NCI-H226 (cell line): Measurements from ENCODE around the gene TSPYL6.
A peak's percentile ranks its signal among the peaks of the same experiment; 100 is the strongest.

Experiments used
- DNase-seq: peaks from one replicate; pipeline ENCODE4 v3.0.0-alpha.2; 2015

The TSPYL6 gene

DNA sequence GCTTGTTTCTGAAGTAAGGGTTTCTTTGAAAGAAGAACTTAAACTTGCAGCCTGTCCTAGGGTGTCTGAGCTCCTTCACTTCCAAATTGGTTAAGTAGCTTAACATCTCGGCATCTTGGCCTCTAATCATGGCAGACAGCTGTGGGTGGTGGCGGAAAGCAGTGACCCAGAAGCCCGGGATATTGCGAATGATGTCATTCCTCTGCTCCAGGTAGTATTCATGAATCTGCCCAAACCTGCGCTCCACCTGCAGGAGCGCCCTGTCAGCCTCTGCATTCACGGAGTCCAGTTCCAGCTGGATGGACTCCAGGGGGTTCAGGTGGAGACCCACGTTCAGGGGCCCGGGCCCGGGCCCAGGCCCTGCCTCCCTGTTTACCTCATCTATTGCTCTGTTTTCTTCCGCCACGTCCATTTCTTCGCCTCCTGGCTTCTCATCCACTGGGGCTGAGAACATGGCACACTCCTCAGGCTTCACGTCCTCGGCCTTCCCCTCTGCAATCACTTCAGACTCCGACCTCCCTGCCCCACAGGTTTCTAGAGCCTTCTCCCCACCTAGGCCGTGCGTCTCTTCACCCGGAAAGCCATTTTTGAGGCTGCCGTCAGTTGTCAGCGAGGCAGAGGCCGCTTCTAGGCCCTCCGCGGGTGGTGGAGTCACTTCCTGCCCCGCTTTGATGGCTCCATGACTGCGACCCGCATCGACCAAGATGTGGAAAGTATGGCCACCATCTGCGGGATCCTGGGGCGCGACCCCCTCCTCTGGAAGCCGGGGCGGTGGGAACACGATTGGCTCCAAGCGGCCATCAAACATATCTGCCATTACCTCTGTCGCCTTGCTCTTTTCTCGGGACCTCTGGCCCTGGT is 569 bp downstream of the TSPYL6 start:
- DNase-seq = no peak

DNA sequence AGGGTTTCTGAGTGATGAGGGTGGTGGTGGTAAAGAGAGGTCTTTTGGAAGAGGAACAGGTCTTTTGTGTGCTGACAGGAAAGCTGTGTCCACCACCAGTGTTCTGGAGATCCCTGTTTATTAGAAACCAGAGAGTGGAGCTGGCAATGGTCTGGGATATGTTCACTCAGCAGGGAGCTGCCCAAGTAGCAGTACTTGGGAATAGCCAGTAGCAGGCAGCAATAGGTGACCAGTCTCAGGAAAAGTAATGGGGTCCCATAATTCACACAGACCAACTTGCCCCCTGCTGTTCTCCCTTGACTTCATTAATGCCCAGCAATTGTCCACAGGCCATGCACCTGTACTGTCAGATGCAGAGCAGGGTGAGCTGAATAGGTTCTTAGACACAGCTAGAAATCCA is 1.8 kb downstream of the TSPYL6 start:
- no peak for DNase-seq

DNA sequence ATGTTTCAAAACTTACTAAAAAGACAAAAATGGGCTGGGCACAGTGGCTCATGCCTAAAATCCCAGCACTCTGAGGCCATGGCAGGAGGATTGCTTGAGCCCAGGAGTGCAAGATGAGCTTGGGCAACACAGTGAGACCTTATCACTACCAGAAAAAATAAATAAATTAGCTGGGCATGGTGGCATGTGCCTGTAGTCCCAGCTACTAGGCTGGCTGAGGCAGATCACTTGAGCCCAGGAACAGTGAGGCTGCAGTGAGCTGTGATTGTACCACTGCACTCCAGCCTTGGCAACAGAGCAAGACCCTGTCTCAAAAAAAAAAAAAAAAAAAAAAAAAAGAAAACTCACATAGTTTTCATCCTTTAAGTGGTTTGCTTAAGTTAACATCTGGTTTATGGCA is 6.4 kb downstream of the TSPYL6 start:
- DNase-seq = no peak

DNA sequence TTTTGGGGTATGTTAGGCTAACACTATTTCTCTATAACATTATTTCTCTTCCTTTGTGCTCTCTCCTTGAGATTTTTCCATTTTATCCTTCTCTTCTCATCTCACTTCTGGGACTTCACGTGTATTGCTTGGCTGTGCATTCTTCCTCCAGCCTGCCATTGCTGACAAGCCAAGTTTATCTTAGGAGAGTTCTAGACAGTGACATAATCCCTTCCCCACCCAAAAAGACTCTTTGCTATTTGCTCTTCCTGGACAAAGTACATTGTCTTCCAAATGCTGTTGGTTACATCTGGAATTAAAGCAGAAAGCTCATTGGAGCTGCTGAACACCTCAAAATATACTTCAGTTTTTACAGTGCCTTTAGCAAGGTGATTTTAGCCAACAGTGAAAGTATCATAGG is 8.9 kb downstream of the TSPYL6 start:
- no peak for DNase-seq

DNA sequence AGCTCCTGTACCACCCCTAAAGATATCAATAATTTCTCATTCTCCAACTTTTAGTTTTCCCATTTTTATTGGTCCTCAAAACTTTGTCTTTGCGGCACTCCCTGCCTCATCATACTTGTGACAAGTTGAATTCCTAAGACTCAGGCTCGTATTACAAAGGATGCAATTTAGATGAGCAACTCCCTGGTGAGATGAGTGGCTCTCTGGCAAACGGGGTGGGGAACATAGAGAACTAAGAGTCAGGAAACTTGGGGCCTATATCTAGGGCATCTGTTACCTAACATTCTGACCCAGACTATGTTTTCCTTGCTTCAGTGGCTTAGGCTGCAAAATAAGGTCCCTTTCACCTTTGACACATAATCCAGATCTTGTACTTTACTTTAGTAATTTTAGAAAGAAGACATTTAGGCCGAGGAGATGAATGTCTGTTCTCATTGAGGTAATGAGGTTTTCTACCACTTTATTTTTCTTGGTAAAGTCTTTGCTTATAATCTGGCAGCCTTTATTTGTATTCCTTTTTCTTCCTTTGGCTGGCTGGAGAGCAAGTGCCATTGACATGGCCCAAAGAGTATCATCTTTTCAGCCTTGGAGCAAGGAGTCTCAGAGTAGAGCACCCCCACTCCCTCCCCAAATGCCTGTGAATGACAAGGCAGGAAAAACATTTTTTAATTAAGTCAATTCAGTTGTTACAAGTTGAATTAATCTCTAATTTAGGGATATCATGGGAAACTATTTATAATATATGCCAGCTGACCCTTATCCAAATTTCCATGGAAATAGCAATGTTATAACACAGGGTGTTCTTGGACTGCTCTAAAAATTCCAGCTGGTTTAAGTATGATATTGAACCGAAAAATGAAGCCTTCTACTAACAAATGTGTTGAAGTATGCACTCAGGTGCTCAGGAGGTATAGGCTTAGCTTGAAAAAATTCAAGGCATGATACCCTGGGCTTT is 15.2 kb downstream of the TSPYL6 start:
- no peak for DNase-seq

DNA sequence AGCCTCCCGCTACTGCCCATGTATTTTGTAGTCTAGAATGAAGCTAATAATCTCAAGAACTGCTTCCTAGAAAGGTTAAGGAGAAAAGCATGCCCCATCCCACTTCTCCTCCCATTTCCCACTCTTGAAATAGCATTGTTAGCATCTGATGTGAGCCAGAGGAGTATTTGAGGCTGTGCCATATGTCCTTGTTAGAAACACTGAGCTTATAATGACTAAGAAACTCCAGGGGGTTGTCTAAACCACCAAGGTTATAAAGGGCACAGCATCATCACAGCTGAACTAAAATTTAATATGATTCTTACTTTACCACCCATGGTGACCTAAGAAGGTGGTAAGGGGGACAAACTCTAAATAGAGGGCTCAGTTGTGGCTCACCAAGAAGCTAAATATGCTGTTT is 16.6 kb downstream of the TSPYL6 start:
- peak; percentile 60 for DNase-seq

DNA sequence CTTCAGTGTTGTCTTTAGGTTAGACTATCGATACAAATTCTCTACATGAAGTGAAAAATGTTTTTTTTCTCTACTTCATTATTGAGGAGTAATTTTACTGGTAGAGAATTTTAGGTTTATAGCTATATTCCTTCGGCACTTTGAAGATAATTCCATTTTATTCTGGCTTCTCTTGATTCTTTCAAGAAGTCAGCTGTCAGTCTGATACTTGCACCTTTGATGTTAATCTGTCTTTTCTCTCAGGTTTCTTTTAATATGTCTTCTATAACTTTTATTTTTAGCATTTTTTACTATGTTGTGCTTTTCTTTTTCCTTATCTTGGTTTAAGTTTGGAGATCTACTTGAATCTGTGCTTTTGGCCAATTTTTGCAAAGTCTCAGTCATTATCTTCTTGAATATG is 18.6 kb downstream of the TSPYL6 start:
- DNase-seq = no peak

DNA sequence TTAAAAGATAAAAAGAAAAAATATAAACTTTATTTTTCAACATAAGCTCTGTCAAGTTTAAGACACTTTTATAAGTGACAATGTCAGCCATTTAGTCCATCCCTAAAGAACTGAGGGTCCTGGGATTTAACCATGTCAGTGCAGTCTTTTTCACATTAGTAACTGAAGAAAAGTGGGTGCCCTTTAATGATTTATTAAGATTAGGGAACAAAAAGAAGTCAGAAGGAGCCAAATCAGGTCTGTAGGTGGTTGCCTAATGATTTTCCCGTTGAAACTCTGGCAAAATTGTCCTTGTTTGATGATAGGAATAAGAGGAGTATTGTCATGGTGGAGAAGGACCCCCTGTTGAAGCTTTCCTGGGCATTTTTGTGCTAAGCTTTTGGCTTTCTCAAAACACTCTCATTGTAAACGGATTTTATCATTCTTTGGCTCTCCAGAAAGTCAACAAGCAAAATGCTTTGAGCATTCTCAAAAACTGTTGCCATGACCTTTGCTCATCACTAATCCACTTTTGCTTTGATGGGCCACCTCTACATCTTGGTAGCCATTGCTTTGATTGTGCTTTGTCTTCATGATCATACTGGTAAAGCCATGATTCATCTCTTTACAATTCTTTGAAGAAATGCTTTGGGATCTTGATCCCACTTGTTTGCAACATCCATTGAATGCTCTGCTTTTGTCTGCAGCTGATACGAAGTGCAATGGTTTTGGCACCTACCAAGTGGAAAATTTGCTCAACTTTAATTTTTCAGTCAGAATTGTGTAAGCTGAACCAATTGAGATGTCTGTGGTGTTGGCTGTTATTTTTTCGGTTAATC is 22.0 kb downstream of the TSPYL6 start:
- no peak for DNase-seq

DNA sequence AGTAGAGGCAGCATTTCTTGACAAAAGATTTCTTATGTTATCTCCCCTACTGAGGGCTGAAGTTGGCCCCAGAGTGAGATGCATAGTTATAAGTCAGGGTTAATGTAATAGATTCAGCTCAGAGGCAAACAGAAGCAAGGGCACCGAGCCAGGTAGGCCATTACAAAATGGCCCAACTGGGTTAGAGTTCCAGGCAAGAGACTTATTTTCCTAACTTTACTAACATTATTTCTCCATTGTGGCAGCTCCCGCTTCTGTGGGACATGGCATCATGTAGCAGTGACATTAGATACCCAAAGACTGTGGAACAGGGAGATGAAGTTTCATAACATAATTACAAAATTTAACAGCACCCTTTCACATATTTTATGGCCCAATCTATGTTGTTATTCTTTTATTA is 27.1 kb downstream of the TSPYL6 start:
- DNase-seq = no peak

DNA sequence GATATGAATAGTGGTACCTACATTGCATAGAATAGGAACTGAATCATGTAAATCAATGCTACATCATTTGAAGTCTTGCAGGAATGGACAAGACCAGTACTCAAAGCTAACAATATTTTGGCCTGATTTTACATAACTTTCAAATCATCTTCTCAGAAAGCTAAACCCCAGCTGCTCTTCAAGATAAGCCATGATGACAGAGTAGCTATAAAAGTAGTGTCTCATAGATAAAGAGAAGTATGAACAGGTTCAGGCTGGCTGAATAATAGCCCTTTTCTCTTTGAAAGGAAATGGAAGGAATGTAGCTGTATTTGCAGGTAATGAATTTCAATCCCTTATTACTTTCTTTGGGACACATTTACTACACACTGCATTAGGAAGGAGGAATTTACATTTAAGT is 28.2 kb downstream of the TSPYL6 start:
- no peak for DNase-seq

DNA sequence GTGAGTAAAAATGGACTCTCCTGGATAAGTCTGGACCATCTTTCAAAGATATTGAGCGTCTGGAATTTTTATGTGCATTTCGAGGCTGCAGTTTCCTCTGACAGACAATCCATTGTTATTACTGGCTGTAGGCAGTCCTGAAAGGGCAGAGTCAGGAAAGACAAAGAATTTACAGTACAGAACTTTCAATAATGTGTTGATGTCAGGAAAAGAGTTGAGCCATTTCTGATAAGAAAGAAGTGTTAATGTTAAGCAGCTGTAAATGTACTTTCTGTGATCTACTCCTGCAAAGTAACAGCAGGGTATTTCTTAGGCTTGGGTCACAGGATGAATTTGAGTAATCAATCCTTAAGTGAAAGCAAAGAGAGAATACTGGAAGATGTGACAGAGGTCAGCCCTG is 29.8 kb downstream of the TSPYL6 start:
- no peak for DNase-seq

DNA sequence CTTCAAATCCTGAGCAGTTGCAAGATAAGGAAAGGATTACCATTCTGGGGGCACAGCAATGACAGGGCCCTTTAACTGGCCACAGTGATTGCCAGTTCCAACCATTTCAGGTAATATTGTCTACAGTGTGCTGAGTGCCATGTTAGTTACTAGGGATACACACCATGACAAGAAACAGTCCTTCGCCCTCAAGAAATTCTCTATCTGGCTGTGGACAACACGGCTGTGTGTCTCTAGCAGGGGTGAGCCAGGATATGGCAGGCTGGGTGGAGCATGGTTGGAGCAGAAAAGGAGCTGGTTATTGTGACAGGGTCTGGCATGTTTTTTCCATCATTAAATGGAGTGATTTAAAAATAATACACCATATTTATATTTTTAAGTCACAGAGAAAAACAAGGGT is 31.0 kb downstream of the TSPYL6 start:
- DNase-seq = no peak

DNA sequence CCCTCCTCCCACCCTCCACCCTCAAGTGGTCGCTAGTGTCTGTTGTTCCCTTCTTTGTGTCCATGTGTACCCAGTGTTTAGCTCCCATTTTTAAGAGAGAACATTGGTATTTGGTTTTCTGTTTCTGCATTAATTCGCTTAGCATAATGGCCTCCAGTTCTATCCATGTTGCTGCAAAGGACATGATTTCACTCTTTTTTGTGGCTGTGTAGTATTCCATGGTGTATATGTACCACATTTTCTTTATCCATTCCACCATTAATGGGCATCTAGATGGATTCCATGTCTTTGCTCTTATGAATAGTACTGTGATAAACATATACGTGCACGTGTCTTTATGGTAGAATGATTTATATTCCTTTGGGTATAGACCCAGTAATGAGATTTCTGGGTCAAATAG is 42.9 kb downstream of the TSPYL6 start:
- DNase-seq = no peak

DNA sequence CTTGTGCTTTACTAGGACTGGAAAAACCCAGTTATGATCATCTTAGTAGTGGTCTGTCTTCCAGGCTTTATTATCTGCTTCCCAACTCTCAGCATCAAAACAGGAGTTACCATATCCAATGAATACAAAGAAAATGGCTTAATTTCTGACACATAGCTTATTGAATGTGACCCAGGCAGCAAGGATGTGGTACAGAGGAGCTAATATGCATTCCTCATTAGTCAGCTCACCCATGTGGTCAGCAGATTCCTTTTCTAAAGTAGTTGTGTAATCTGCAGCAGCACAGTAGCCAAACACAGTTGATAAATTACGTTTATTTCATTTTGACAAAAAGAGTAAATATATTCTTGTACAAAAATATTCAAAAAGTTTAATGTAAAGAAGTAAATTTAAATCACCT is 43.6 kb downstream of the TSPYL6 start:
- peak; percentile 96 for DNase-seq

DNA sequence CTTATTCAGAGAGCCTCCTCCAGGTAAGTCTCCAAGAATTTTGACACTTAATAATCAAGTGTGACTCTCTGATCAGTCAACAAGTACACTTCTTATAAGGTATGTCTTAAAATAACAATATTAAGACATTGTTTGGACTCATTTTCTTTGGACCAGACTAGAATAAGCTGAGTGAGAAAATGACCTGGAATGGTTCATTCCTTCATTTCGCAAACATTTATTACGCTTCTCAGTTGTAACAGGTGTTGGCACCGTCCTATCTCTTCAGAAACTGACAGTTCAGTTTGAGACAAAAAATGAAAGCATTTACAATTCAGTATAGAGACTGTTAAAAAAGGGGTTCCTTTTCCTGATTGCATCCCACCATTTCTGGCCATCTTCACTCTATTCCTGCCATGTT is 46.6 kb downstream of the TSPYL6 start:
- no peak for DNase-seq

DNA sequence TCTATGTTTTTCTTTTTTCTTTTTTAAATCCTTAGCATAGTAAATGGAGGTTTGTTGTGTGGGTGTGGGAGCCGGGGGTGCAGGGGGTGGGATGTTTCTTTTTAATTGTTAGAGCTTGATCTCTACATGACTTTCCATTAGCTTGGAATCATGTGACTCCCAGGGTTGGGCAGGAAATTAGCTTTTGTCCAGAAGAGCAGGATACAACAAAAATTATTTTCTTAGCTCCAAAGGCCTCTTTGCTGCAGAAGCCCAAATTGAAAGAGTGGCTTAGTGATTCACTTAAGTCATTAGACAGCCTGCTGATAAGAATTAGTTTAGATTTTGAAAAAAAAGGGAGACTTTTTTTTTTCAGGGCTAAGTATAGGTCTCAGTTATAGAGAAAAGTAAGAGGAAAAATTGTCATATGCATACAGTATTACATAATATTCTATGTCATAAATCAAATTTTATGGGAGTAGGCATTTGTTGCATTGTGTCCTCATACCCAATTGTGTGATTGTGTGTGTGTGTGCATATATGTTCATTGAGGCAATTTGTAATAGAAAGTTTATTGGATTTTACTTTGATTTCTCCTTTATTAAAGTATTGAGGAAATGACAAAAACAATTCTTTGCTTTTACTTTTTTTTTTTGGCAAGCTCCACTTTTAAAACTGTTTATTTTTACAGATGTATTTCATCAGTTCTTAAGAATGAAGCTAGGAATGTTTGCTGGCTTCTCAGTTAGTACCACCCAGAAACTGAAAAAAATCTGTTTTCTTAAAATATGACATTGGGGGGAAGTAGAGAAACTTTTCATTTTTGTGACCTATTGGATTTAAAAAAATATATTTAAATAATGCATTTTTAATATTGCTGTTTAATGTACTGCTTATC is 47.4 kb downstream of the TSPYL6 start:
- DNase-seq = no peak

DNA sequence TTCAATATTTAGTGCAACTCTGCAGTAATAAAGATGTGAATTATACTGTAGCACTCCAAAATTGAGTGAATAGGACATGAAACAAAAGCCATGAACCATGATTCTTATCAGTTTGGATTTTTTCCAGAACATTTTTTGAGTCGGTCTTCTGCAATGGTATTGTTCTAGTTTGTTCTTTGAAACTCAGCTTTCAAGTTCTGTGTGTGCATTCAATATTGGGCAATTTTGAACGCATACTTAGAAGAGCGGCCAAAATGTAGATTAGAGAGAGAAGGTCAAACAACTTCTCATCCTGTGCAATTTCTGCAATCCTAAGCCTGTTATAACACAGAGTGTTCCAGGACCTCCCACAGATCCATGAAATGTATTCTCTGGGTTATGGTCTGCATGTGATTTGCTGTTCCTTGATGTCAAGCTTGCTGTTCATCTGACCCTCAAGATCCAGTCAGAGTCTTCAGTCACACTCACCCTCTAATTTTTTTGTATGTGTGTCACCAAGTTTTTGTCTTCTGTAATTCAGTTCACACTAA is 48.3 kb downstream of the TSPYL6 start:
- DNase-seq = peak; percentile 24

DNA sequence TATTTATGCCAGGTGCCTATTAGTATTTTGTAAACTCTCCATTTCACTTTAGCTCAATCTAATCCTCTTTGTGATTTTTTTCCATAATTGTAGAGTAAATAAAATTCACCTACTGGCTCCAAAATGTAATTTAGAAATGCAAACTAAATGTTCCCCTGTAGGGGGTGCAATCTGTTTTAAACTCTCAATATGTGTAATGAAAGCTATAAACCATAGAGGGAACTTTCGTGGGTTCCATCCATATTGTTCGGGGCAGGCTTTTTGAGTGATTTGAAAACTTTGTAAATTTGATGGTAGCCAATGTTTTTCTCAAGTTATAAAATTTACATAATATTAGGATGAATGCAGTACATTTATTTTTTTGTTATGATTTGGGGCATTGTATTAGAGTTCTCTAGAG is 49.4 kb downstream of the TSPYL6 start:
- DNase-seq = no peak

DNA sequence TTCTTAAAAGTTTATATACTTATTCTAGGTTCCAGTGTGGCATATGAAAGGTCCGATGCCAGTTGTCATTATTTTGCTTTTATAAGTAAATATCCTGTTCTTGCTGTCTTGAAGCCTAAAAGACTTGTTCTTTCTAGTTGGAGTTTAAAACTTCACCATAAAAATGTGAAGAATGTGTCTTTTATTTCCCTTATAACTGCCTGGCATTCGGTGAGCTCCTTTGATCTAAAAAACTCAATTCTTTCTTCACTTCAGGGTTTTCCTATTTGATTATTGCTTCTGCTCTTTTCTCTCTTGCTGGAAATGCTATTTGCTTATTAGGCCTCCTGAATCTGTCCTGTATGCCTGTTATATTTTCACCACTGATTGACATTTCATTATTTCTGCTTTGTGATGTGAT is 51.6 kb downstream of the TSPYL6 start:
- no peak for DNase-seq
